GM18858 (cell line): Measurements from ENCODE around the gene MSI2.

ENCODE experiments used
- ATAC-seq: cut with Tn5 transposase; IDR thresholded peaks from one replicate; pipeline ENCODE4 v1.9.1; 2021; ENCODE audit not compliant: unreplicated experiment

The MSI2 gene

GRCh38 chr17:57622683-57623433 lies 366.5 kb downstream of the MSI2 start:
- ATAC-seq, result peak; percentile 55

DNA sequence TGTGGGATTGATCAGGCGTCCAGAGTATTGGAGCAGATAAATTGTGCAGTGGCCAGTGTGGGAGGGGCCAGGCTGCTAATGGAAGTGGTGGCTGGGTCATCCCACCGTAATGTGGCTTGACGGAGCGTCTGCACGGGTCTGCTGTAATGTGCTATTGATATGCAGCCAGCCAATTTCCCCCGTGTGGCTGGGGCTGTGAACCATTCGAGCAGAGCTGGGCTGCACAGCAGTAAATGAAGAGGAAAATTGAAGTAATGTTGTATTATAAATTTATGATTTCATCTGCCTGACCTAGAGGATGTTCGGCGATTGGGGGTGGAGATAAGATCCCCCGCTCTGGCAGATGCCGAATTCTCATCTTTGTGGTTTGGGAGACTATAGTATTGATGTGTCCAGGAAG lies 367.3 kb downstream of the MSI2 start:
- no peak for ATAC-seq

GRCh38 chr17:57624386-57624785 lies 368.1 kb downstream of the MSI2 start:
- no peak for ATAC-seq

DNA sequence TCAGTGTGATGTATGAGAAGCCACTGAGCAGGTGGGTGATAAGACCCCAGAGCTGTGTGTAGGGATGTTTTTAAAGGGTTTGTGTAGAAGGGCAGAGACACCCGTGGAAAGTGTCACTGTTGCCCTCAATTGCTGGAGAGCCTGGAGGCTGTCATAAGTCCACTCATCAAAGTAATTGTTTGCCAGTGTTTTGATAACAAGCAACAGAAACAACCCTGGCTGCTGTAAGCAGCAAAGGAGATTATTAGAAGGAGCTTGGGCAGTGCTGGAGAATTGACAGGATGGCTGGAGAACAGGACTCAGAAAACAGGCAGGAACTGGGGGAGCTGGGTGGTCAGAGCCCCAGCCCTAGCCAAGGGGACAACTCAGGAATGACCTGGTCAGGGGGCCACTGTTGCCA lies 369.2 kb downstream of the MSI2 start:
- no peak for ATAC-seq

DNA sequence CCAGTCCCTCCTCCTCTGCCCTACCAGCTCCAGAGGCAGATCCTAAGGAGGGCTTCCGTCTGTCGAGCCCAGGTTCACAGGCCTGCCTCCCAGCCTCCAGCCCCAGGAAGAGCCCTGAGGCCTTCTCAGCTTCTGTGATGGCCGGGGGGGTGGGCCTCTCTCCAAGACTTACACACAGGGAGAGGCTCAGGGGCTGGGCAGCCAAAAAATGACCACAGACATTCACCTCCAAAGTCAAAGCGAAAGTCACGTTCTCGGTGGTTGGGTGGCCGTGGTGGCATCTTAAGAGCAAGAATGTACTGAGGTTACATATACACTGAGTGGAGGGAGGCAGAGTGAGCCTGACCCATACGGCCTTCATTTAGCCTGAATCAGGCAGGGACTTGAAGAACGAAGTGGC lies 369.6 kb downstream of the MSI2 start:
- no peak for ATAC-seq

- ATAC-seq, result no peak
Observed at GRCh38 chr17:57626520-57627210, 370.3 kb downstream of the MSI2 start.

GRCh38 chr17:57627591-57627990 lies 371.3 kb downstream of the MSI2 start:
- no peak for ATAC-seq

GRCh38 chr17:57628421-57628820 lies 372.1 kb downstream of the MSI2 start:
- ATAC-seq, result no peak

- peak; percentile 56 for ATAC-seq
Observed at GRCh38 chr17:57629470-57629869, 373.1 kb downstream of the MSI2 start.

DNA sequence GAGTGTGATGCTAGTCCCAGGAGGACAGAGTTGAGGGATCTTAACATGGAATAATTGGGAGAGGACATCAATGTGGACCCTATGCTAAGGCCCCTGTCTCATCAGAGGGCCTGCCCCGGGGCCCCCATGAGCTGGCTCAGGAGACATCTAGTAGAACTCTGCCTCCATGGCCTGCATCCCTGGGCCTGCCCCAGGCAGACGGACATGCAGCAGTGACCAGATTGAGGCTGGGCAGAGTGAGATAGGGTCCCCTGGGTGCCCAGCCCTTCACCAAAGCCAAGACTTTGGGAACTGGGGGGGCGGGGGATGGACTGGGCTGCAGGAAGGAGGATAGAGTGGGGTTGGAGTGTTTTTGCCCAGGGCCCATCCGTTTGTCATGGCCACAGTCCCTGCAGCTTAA lies 373.6 kb downstream of the MSI2 start:
- ATAC-seq, result no peak

- ATAC-seq, result no peak
Observed at GRCh38 chr17:57630736-57631135, 374.4 kb downstream of the MSI2 start.

GRCh38 chr17:57631871-57632270 lies 375.5 kb downstream of the MSI2 start:
- ATAC-seq, result no peak

DNA sequence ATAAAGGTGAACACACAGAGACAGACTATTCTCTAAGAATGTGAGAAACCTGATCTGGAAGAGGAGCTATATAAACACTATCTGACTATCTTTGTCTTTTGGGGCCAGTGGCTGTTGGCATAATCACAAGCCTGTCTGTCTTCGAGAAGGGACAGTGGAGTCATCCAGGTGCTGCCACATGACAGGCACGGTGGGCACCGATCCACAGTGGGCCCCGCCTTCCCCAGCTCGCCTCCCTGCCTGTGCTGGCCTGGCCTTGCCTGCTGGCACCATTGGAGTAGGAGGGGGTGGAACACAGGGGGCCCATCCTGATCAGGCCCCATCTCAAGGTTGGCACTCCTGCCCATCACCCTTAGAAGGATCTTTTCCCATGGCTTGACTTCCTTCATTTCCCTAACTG lies 376.0 kb downstream of the MSI2 start:
- no peak for ATAC-seq

DNA sequence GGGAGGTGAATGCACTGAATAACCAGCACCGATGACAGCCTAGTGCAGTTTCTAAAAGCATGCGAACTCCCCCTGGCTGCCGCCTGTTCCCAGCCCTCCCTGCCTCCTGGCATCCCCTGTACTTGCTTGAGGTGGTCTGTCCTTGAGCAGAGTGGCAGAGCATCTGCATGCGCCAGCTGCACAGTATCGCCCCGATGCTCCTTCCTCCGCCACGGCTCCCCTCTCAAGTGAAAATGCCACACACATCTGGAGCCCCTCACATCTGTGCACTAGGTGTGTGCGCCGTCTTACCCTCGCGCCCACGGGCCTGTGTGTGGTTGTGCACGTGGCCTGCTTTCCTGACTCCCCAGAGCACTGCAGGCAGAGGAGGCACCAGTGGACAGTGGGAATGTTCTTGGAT lies 376.9 kb downstream of the MSI2 start:
- no peak for ATAC-seq

DNA sequence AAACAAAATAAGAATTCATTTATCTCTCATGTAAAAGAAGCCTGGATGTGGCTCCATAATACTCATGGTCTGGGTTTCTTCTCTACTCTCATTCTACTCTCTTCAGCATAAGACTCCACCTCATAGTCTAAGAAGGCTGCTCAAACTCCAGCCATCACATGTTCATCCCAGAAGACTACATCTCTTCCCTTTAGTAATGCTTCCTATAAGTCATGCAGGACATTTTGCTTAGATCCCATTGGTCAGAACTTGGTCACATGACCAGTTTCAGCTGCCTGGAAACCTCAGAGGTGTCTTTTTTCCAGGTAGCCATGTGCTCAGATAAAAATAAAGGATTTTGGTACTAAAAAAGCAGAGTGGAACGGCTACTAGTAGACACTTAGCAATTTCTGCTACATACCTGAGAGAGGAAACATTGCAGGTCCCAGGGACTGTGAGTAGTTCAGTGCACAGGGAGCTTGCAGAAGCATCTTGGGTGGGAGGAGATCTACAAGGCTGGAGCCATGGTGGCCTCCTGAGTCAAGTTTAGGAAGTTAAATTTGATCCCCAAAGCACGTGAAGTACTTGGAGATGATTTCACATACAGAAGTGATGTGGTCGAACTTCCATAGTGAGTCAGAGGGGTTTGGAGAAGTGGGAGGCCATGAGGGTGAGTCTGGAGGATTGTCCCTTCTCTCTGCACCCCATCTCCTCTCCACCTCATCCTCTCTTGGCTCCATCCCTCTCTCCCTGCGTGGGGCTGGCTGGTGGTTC lies 378.6 kb downstream of the MSI2 start:
- no peak for ATAC-seq

DNA sequence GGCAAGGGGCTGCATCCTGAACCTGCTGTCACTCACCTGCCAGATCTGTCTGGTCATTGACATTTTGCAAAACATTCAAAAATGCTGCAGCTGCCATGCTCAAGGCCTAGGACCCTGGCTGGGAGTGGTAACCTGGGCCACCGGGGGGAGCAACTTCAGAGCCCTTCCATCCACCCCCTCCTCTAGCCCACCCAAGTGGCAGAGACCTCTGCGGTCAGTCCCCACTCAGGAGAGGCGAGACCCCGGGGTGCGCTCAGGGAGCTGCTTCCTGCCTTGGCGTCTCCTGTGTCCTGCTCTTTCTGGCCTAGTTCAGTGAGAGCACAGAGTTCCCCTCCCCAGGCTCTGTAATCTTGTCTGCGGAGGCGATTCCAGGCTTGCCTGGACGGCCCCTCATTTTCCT lies 380.0 kb downstream of the MSI2 start:
- no peak for ATAC-seq

GRCh38 chr17:57636985-57637665 lies 380.8 kb downstream of the MSI2 start:
- ATAC-seq, result no peak

DNA sequence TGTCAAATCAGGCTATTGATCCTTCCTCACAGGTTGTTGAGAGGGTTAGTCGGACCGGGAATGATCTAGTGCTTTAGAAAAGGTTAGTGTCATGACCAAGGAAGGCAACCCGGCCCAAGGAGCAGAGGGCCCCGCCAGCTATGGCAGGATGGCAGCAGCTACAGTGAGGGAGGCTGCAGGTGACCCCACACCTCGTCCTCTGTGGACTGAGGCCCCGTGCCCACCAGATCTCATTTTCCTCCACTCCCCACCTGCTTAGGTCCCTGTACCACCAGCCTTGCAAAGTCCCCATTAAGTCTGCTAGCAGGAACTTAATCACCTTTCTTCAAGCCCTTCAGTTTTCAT lies 381.3 kb downstream of the MSI2 start:
- ATAC-seq, result no peak

DNA sequence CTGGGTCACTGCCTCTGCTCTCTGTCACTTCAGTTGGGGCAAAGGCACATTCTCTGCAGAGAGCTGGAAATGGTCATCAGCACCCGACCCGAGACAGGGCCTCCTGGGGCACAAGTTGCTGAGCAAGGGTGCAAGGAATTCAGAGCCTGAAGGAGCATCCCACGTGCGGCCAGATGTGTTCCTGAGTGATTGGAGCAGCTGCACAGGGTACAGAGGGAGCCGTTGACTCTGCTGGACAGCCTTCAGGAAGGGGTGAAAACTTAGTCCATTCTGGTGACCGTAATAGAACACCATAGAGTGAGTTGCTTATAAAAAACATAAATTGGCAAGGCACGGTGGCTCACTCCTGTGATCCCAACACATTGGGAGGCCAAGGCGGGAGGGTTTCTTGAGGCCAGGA lies 382.0 kb downstream of the MSI2 start:
- ATAC-seq, result no peak

GRCh38 chr17:57639381-57639780 lies 383.1 kb downstream of the MSI2 start:
- no peak for ATAC-seq

DNA sequence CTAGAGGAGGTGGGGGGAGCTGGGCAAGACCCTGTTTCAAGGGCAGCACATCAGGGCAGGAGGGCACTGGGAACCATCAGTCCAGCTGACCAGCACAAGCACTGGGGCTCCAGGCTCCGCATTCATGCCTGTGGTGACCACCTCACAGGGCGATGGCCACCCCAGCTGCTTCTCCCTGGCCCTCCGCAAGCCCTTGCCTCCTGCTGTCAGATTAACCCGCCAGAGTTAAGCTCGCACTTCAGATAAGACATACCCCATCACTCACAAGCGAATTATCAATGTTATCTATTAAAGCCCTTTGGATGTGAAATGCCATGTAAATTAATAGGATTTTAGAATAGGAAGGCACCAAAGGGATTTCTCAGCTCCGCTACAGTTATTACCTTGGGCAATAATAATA lies 383.8 kb downstream of the MSI2 start:
- ATAC-seq, result no peak

DNA sequence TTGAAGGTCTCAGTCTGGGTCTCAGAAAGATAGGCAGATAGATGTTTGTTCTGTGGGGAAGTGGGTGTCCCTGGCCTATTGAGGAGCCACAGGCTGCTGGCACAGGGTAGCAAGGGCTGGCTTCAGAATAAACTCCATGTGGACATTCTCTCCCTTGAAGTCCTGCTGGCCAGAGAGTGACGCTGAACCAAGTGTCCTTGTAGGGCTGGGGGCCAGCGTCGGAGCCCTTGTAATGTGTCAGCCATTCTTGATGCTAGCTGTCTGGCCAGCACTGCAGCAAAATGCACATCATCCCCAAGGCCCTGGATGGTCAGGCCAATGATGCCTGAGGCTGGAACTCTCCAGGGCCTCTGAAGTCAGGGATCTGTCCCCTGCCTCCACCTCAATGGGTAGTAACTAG lies 385.4 kb downstream of the MSI2 start:
- no peak for ATAC-seq
